ENCODE data around the gene JARID2.

The JARID2 gene

DNA sequence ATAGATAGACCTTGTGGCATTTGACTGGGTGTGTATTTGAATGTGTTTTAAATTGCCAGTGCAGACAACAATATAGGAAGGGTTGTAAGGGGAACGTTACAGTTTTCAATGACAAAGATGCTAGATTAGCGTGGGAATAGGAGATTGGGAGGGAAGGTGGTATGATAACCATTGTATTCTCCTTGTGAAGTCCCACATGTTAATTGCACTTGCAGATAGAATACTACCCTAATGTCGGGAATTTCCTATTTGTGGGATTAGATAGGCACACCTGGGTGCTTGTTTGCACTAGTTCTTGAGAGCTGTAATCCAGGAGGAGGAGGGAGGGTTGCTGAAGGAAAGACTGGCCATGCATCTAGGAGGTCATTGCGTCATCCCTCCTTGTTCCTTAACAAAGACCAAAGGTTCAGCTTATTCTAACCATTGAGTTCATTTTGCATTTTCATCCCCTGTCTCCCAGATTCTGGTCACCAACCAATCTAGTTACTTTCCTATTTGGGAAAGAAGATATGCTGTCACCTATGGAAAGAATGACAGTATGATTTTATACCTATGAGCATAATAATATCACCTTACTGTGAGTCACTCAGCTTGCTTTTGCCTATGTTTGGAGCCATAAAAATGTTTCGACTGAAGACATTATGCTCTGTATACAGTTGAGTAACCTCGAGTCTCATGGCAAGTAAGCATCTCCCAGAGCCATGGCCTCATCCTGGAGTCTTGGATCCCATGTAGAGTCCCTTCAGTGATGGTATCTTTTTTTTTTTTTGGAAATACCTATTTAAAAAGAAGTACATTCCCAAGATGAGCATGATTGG lies 215.5 kb downstream of the JARID2 start:
- Histone ChIP-seq H2AFZ (ENCODE audit: low read length) (no peak overlapping the region), H2BK15ac (ENCODE audit: low read length) (no peak overlapping the region), H3K27ac (replicated peaks; ENCODE audit: low read length) (no peak overlapping the region), H3K9me3 (replicated peaks in 1 of 2; ENCODE audit: control insufficient read depth in 2 of 2, insufficient read depth in 1 of 2, low read depth in 1 of 2, low read length in 2 of 2) (no peaks in the 10 kb centered on the region), H3K18ac (ENCODE audit: low read length) (no peak overlapping the region), H3K36me3 (replicated peaks in 1 of 2; ENCODE audit: control insufficient read depth in 2 of 2, insufficient read depth in 2 of 2, low read length in 2 of 2) (peaks cover 0 to 21% of the 10 kb centered on the region in 2 donors), H3K23ac (ENCODE audit: low read depth, low read length, poor library complexity) (no peak overlapping the region), H3K79me1 (ENCODE audit: low read depth, low read length) (peaks cover 2% of the 10 kb centered on the region), H4K91ac (ENCODE audit: low read depth, low read length, poor library complexity) (no peak overlapping the region), H2AK5ac (ENCODE audit: low read depth, low read length) (no peak overlapping the region), H3K14ac (ENCODE audit: low read length) (no peak overlapping the region), H2BK12ac (ENCODE audit: low read length) (no peak overlapping the region), H3K4me2 (ENCODE audit: insufficient read depth, low read length, poor library complexity, severe bottlenecking) (no peak overlapping the region), H3K4me3 (ENCODE audit: low read length in 2 of 2) (no peak overlapping the region), H2BK5ac (ENCODE audit: low read length) (no peak overlapping the region), H2BK120ac (ENCODE audit: low read depth, low read length) (no peak overlapping the region), H3K4me1 (ENCODE audit: control insufficient read depth in 2 of 2, insufficient read depth in 1 of 2, low read depth in 1 of 2, low read length in 2 of 2) (peaks cover 0 to 27% of the 10 kb centered on the region in 2 donors), H3K27me3 (ENCODE audit: control insufficient read depth in 3 of 3, insufficient read depth in 3 of 3, low read depth in 1 of 3, low read length in 3 of 3) (no peaks in the 10 kb centered on the region), H4K8ac (ENCODE audit: low read depth, low read length) (no peak overlapping the region), H3K9ac (ENCODE audit: low read depth, low read length, poor library complexity) (no peak overlapping the region), H3K4ac (ENCODE audit: low read length) (no peak overlapping the region)
- no peak for DNase-seq (ENCODE audit: low spot score)
- no CpG with 5 or more reads among the region's 6 CpGs for WGBS, 2 donors (ENCODE audit: extremely low coverage in 2 of 2, insufficient read length in 2 of 2, insufficient replicate concordance in 1 of 2)

DNA sequence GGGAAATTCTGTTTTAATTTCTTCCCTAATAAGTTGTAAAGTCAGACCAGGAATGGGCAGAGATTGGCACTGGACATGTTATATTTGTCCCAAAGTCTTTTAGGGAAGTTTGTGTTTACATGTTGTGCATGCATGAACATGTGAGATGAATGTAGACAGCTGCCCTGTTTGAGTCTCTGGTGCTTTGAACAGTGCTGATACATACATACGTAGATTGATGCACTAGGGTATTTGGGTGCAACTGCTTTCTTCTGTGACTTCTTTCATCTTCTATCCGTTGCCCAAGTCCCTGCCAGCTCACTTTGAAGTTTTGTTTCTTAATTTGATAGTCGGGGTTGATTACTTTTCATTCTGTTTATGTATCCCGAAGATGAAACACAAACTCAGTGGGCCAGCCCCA lies 216.4 kb downstream of the JARID2 start:
- WGBS, 2 donors (ENCODE audit: extremely low coverage in 2 of 2, insufficient read length in 2 of 2, insufficient replicate concordance in 1 of 2), result no CpG with 5 or more reads among the region's 4 CpGs
- no peak overlapping the region for H3K23ac ChIP-seq (ENCODE audit: low read depth, low read length, poor library complexity)
- H3K4me2 ChIP-seq (ENCODE audit: insufficient read depth, low read length, poor library complexity, severe bottlenecking), result no peak overlapping the region
- no peak overlapping the region for H3K14ac ChIP-seq (ENCODE audit: low read length)
- no peak overlapping the region for H2BK5ac ChIP-seq (ENCODE audit: low read length)
- no peaks in the 10 kb centered on the region for H3K9me3 ChIP-seq (replicated peaks in 1 of 2; ENCODE audit: control insufficient read depth in 2 of 2, insufficient read depth in 1 of 2, low read depth in 1 of 2, low read length in 2 of 2)
- H3K36me3 ChIP-seq (replicated peaks in 1 of 2; ENCODE audit: control insufficient read depth in 2 of 2, insufficient read depth in 2 of 2, low read length in 2 of 2), result peaks cover 0 to 18% of the 10 kb centered on the region in 2 donors
- no peak overlapping the region for H3K18ac ChIP-seq (ENCODE audit: low read length)
- H2BK12ac ChIP-seq (ENCODE audit: low read length), result no peak overlapping the region
- H3K4me3 ChIP-seq (ENCODE audit: low read length in 2 of 2), result no peak overlapping the region
- H2AFZ ChIP-seq (ENCODE audit: low read length), result no peak overlapping the region
- no peak overlapping the region for H2BK120ac ChIP-seq (ENCODE audit: low read depth, low read length)
- H3K27ac ChIP-seq (replicated peaks; ENCODE audit: low read length), result no peak overlapping the region
- H3K9ac ChIP-seq (ENCODE audit: low read depth, low read length, poor library complexity), result no peak overlapping the region
- H3K27me3 ChIP-seq (ENCODE audit: control insufficient read depth in 3 of 3, insufficient read depth in 3 of 3, low read depth in 1 of 3, low read length in 3 of 3), result no peaks in the 10 kb centered on the region
- no peak overlapping the region for H4K8ac ChIP-seq (ENCODE audit: low read depth, low read length)
- H3K4ac ChIP-seq (ENCODE audit: low read length), result no peak overlapping the region
- no peak overlapping the region for H2AK5ac ChIP-seq (ENCODE audit: low read depth, low read length)
- peaks cover 2% of the 10 kb centered on the region for H3K79me1 ChIP-seq (ENCODE audit: low read depth, low read length)
- H4K91ac ChIP-seq (ENCODE audit: low read depth, low read length, poor library complexity), result no peak overlapping the region
- no peak overlapping the region for H2BK15ac ChIP-seq (ENCODE audit: low read length)
- H3K4me1 ChIP-seq (ENCODE audit: control insufficient read depth in 2 of 2, insufficient read depth in 1 of 2, low read depth in 1 of 2, low read length in 2 of 2), result peaks cover 0 to 25% of the 10 kb centered on the region in 2 donors
- no peak for DNase-seq (ENCODE audit: low spot score)

DNA sequence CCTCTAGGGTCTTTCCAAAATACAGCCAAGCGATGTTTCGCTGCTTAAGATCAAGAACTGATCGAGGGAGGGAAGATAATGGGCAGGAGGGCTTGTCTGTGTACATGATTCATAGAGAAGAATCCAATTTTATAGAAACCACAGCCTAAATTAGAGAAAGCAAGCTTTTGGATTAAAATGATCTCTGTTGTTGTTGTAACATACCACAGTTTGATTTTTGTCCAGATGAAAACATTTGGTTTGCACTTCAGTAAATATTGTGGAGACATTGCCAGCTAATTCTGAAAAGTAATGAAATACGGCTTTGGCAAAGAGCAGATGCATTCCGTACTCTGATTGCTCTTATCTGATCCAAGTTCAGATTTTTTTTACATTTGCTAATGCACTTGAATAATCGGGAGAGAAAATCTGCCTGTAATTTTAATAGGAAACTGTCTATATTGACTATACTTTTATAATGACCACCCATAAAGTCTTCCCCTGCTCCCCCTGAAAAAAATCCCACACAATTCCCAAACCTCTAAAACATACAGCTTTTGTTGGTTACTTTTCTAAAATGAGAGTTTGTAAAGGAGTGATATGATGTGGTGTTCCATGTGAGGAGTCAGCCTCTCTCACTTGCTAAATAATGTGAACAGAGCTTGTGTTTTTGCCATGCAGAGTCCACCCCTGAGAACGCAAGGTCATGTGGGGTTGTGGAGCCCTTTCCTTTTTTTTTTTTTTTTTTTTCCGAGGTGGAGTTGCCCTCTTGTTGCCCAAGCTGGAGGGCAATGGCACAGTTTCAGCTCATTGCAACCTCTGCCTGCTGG lies 217.1 kb downstream of the JARID2 start:
- Histone ChIP-seq H2BK120ac (ENCODE audit: low read depth, low read length) (no peak overlapping the region), H3K4me2 (ENCODE audit: insufficient read depth, low read length, poor library complexity, severe bottlenecking) (no peak overlapping the region), H3K4me1 (ENCODE audit: control insufficient read depth in 2 of 2, insufficient read depth in 1 of 2, low read depth in 1 of 2, low read length in 2 of 2) (peaks cover 0 to 24% of the 10 kb centered on the region in 2 donors), H3K4ac (ENCODE audit: low read length) (no peak overlapping the region), H3K4me3 (ENCODE audit: low read length in 2 of 2) (no peak overlapping the region), H2AFZ (ENCODE audit: low read length) (no peak overlapping the region), H3K79me1 (ENCODE audit: low read depth, low read length) (peaks cover 2% of the 10 kb centered on the region), H3K18ac (ENCODE audit: low read length) (no peak overlapping the region), H3K27ac (replicated peaks; ENCODE audit: low read length) (no peak overlapping the region), H3K9me3 (replicated peaks in 1 of 2; ENCODE audit: control insufficient read depth in 2 of 2, insufficient read depth in 1 of 2, low read depth in 1 of 2, low read length in 2 of 2) (no peaks in the 10 kb centered on the region), H3K23ac (ENCODE audit: low read depth, low read length, poor library complexity) (no peak overlapping the region), H2AK5ac (ENCODE audit: low read depth, low read length) (no peak overlapping the region), H2BK12ac (ENCODE audit: low read length) (no peak overlapping the region), H2BK5ac (ENCODE audit: low read length) (no peak overlapping the region), H4K91ac (ENCODE audit: low read depth, low read length, poor library complexity) (no peak overlapping the region), H3K14ac (ENCODE audit: low read length) (no peak overlapping the region), H3K9ac (ENCODE audit: low read depth, low read length, poor library complexity) (no peak overlapping the region), H3K27me3 (ENCODE audit: control insufficient read depth in 3 of 3, insufficient read depth in 3 of 3, low read depth in 1 of 3, low read length in 3 of 3) (no peaks in the 10 kb centered on the region), H3K36me3 (replicated peaks in 1 of 2; ENCODE audit: control insufficient read depth in 2 of 2, insufficient read depth in 2 of 2, low read length in 2 of 2) (peaks cover 0 to 18% of the 10 kb centered on the region in 2 donors), H4K8ac (ENCODE audit: low read depth, low read length) (no peak overlapping the region), H2BK15ac (ENCODE audit: low read length) (no peak overlapping the region)
- DNase-seq (ENCODE audit: low spot score), result no peak
- no CpG with 5 or more reads among the region's 8 CpGs for WGBS, 2 donors (ENCODE audit: extremely low coverage in 2 of 2, insufficient read length in 2 of 2, insufficient replicate concordance in 1 of 2)

DNA sequence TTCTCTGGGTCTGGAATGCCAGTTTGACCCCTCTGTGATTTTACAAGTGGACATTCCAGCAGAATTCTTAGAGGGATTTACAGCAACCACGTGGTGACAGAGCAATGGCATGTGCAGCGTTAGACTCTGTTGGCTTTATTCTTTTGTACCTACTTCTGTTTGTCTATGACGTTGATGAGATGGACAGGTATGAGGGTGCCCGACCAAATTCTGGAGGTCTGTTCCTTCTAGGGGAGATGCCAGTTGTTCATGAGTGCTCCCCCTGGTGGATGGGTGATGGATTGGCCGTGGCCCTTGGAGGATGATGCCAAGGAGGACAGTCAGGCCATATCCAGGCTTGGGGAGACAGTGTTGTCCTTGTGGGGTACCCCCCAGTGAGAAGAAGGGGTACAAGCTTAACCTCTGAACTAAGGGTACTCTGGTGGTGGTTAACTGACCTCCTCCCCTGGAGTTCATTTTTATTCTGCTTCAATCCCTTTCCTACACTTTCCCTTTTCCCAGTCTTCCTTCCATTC lies 218.4 kb downstream of the JARID2 start:
- no peak overlapping the region for H4K8ac ChIP-seq (ENCODE audit: low read depth, low read length)
- H2AFZ ChIP-seq (ENCODE audit: low read length), result no peak overlapping the region
- peaks cover 2% of the 10 kb centered on the region for H3K79me1 ChIP-seq (ENCODE audit: low read depth, low read length)
- H3K36me3 ChIP-seq (replicated peaks in 1 of 2; ENCODE audit: control insufficient read depth in 2 of 2, insufficient read depth in 2 of 2, low read length in 2 of 2), result peaks cover 6 to 30% of the 10 kb centered on the region in 2 donors
- no peak overlapping the region for H2BK12ac ChIP-seq (ENCODE audit: low read length)
- no peak overlapping the region for H3K14ac ChIP-seq (ENCODE audit: low read length)
- peaks cover 0 to 15% of the 10 kb centered on the region in 2 donors for H3K4me1 ChIP-seq (ENCODE audit: control insufficient read depth in 2 of 2, insufficient read depth in 1 of 2, low read depth in 1 of 2, low read length in 2 of 2)
- peaks cover 0 to 6% of the 10 kb centered on the region in 2 donors for H3K9me3 ChIP-seq (replicated peaks in 1 of 2; ENCODE audit: control insufficient read depth in 2 of 2, insufficient read depth in 1 of 2, low read depth in 1 of 2, low read length in 2 of 2)
- no peak overlapping the region for H3K23ac ChIP-seq (ENCODE audit: low read depth, low read length, poor library complexity)
- no peak overlapping the region for H4K91ac ChIP-seq (ENCODE audit: low read depth, low read length, poor library complexity)
- H3K27me3 ChIP-seq (ENCODE audit: control insufficient read depth in 3 of 3, insufficient read depth in 3 of 3, low read depth in 1 of 3, low read length in 3 of 3), result no peaks in the 10 kb centered on the region
- no peak overlapping the region for H2AK5ac ChIP-seq (ENCODE audit: low read depth, low read length)
- no peak overlapping the region for H2BK15ac ChIP-seq (ENCODE audit: low read length)
- no peak overlapping the region for H2BK120ac ChIP-seq (ENCODE audit: low read depth, low read length)
- H3K27ac ChIP-seq (replicated peaks; ENCODE audit: low read length), result no peak overlapping the region
- H2BK5ac ChIP-seq (ENCODE audit: low read length), result no peak overlapping the region
- no peak overlapping the region for H3K4me2 ChIP-seq (ENCODE audit: insufficient read depth, low read length, poor library complexity, severe bottlenecking)
- no CpG with 5 or more reads among the region's 5 CpGs for WGBS, 2 donors (ENCODE audit: extremely low coverage in 2 of 2, insufficient read length in 2 of 2, insufficient replicate concordance in 1 of 2)
- peak overlapping the region; percentile 82 for H3K18ac ChIP-seq (ENCODE audit: low read length)
- peak; percentile 23 for DNase-seq (ENCODE audit: low spot score)
- no peak overlapping the region for H3K4me3 ChIP-seq (ENCODE audit: low read length in 2 of 2)
- no peak overlapping the region for H3K9ac ChIP-seq (ENCODE audit: low read depth, low read length, poor library complexity)
- no peak overlapping the region for H3K4ac ChIP-seq (ENCODE audit: low read length)

Data from neuronal stem cell (in vitro differentiated cells).